ENCODE measurements around the gene NALCN.

NALCN gene

DNA sequence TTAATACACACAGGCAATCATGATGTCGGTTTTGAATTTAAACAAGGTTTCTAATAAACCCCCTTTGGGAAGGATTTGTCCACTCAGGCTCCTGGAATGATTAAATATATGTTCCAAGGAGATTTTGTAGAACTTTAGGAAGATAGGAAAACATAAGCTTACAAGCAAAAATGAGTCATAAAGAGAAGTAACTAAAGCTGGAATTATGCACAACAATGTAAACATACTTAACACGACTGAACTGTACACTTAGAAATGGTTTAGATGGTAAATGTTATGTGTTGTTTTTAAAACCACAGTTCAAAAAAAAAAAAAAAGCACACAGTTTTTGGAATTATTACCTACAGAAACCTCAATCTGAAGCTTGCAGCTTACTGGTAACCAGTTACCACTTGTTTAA, 304.4 kb downstream of the NALCN start:
- DNase-seq: no peak

GRCh38 chr13:101109005-101109404, 307.3 kb downstream of the NALCN start:
- no peak for DNase-seq

GRCh38 chr13:101098873-101099272, 317.4 kb downstream of the NALCN start:
- DNase-seq: no peak

DNA sequence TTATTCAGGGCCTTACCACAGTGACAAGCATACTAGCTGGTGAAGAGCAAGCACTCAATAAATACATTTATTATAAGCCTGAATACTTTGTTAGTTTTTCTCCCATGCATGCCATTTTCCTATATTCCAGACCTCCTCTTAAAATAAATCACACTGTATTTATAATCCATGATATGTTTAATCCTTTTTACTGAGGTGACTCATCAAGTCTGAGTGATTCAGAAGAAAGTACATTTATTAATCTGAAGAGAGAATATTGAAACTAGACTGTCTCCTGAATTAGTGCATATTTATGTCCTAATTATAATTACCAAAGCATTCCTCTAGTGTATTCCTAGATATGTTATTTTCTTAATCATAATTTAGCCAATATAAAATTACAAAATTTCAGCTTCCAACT, 323.3 kb downstream of the NALCN start:
- no peak for DNase-seq

- DNase-seq: no peak
Observed at GRCh38 chr13:101090287-101090686, 326.0 kb downstream of the NALCN start.

GRCh38 chr13:101085551-101085950, 330.8 kb downstream of the NALCN start:
- DNase-seq: no peak

DNA sequence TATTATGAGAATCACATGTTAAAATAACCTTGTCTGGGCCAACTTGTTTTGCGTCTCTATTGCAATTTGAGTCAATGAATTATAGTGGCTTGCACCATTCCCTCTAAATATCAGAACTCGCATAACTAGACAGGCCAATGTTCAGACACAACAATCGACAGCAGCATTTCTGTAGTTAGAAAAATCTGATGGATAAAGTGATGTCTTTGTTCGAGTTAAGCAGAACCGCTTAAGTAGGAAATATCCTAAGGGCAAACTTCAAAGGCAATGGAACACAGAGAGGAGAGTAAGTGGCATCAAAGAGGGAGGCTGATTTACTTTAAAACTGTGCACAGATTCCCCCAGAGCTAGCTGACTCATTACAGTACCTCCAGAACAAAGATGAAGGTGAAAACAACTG, 333.9 kb downstream of the NALCN start:
- DNase-seq: no peak

- no peak for DNase-seq
Observed at GRCh38 chr13:101080616-101081015, 335.7 kb downstream of the NALCN start.

GRCh38 chr13:101065329-101065728, 351.0 kb downstream of the NALCN start:
- no peak for DNase-seq

GRCh38 chr13:101059793-101060192, 356.5 kb downstream of the NALCN start:
- no peak for DNase-seq

DNA sequence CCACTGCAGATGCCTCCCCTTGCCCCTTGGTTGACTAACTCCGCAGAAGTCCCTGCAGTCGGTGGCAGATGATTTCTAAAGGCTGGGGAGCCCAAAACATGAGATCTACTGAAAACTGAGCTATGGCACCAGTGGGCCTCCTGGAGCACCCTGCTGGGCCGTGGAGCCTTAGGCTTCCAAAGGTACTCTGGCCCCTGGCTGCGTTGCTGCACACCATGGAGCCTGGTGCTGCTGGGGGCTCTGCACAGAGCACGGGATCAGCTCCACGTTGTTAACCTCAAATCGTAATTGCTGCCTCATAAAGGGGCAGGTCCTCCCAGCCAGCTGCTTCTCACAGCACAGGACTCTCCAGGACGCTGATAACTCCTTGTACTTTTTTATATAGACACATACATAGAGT, 357.5 kb downstream of the NALCN start:
- no peak for DNase-seq

DNA sequence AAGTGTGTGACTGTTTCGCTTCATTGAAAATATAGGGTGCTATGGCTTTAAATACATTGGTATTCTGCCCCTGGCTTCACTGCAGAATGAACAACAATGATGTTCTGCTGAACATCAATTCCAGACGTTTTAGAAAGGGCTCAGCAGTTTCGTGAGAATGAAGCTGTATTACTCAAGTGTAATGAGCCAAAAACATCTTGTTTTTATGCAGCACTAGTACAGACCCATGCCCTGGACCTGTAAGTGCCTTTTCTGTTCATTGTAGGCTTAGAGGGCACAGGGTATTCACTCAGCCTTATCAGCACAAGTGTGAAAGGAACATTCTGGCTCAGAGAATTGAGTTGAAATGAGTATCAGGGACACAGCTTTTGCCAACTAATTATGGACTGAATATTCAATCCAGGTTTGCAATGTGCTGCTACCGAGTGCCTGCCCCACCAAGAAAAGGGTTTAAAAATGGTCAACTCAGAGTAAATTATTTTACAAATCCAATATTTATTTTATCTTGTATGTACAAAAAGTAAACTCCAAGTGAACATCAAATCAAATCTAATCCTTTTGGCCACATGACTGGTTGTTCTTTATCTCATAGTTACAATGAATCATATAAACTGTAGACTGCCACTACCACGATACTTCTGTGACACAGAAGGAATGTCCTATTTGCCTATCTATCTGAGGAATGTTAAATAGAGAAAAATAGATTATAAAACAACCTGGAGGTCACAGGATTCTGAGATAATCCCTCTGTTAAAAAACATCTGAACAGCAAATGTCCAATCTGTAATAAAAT, 362.8 kb downstream of the NALCN start:
- no peak for DNase-seq

GRCh38 chr13:101049166-101049850, 367.0 kb downstream of the NALCN start:
- DNase-seq: no peak

- DNase-seq: no peak
Observed at GRCh38 chr13:101036546-101036945, 379.8 kb downstream of the NALCN start.

- DNase-seq: no peak
Observed at GRCh38 chr13:101035119-101035620, 381.1 kb downstream of the NALCN start.

DNA sequence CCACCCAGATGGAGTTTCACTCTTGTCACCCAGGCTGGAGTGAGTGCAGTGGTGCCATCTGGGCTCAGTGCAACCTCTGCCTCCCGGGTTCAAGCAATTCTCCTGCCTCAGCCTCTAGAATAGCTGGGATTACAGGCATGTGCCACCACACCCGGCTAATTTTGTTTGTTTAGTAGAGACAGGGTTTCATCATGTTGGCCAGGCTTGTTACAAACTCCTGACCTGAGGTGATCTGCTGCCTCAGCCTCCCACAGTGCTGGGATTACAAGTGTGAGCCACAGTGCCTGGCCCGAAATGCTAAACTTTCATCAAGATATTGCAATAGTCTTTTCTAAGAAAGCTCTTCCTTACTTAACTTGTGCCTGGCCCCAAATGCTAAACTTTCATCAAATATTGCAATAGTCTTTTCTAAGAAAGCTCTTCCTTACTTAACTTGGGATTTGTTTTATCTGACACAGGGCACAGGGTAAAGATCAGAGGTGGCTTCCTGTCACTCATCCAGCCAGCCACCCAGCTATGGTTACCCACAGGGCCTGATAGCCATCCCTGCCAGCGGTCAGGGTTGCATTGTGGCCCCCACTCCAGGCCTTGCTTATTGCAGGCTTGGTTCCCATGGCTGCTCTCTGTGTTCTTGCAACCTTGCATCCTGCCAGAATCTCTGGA, 389.4 kb downstream of the NALCN start:
- no peak for DNase-seq

GRCh38 chr13:101026328-101026727, 390.0 kb downstream of the NALCN start:
- no peak for DNase-seq

DNA sequence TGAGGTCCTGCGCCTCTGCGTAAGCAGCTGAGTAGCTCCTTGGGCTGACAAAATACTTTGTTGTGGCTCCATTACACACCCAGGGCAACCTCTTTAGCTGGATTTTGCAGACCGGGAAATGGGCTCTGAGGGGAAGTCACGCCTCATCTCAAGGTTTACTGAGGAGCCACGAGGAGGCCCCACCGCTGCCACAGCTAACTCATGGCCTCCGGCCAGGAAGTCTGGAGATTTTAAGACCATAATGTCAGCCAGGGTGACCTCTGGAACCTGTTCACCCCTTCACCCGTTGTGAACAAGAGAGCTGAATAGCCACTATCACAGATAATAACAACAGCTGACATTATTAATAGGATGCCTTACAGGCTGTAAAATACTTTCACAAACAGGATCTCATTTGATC, 390.4 kb downstream of the NALCN start:
- no peak for DNase-seq

DNA sequence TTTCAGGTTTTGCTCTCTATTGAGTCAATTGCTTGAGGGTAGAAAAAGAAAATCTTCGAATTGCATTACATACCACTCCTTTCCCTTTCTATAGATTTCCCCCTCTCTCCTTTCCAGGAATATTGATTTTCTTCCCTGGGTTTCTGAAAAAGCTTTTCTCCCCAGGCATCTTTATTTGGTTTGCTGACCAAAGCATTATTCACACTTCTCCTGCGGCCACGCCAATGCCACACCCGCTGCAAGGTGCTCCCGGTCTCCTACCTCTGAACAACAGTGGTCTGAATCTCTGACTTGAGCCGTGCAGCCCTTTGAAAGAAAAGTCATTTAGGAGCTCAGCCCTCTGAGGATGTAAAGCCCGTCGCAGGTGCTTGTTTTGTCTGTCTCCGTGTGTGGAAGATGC, 390.8 kb downstream of the NALCN start:
- no peak for DNase-seq

DNA sequence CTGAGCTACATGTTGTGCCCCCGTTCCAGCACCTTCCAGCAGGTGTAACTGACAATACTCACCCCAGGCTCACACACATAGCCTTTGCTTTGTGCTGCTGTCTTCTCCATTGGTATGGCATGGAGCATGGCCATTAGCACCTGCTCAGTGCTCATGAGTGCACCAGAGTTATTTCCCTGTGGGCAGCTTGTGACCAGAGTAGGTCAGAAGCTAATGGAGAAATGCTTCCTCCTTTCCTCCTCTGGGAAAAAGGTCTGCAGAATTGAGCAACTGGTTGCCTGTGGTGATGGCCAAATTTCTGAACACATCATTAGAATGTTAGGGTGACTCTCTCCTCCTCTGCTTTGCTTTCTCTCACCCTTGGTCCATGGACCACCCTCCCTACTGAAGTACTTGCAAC, 397.2 kb downstream of the NALCN start:
- no peak for DNase-seq

DNA sequence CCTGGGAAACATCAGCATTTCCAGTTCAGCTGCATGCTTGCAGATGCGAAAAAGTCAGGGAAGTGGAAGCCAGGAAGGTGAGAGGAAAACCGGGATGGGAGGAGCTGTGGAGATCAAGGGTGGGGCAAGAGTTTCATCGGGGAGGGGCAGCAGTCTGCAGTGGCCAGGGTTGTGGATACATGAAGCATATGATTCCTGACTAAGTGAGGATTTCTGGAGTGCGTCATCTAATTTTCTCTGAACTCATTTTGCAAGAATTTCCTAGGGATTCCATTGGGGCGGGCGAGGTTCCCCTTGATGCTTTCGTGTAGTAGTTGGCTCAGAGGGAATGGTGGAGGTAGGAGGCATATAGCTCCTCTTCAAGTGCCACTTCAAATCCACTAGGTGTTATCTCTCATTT, 397.6 kb downstream of the NALCN start:
- DNase-seq: no peak

DNA sequence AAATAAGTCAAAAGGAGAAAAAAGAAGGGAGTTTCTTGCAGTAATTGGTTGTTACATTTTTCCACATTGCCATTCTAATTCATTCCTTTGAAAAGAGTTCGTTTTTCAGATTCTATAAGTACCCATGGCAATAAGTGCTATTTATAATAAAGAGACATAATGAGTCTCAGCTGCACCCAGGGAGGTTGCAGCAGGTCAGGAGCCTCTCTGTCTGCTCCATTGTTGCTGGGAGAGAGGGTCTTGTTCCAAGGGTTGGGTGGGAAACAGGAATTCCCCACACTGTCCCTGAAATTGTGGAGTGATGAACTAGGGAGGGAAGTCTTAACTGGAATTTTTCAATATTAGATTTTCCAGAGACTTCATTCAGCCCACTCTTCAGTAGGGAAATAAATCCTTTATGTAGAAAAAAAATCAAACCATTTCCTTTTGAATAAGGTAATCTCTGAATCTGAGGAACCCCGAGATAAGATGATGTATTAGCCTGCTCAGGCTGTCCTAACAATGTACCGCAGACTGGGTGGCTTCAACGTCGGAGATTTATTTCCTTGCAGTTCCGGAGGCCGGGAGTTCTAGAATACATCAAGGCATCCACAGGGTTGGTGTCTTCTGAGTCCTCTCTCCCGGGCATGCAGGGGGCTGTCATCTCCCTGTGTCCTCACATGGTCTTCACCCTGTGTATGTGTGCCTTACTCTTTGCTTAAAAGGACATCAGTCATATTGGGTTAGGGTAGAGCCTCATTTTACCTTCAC, 399.0 kb downstream of the NALCN start:
- no peak for DNase-seq

DNA sequence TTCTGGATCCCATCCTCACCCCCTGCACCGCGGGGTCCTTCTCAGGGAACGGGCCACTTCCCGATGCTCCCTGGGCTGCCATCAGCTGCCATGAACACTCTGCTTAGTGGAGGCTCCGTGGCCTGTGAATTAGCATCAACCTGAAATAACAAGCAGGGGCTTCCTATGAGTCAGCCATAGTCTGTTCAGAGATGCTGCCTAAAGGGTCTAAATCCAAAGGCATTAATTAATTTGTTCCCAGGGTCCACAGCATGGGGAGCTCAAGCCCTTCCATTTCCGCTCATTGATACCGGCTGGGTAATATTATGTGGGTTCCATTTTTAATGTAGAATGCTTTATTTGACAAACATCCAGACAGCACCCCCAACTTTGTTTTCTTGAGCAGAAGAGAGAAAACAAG, 399.8 kb downstream of the NALCN start:
- DNase-seq: no peak

Data from bone marrow (tissue), 2 donors.